Measurements from ENCODE around the gene USB1.

DNA sequence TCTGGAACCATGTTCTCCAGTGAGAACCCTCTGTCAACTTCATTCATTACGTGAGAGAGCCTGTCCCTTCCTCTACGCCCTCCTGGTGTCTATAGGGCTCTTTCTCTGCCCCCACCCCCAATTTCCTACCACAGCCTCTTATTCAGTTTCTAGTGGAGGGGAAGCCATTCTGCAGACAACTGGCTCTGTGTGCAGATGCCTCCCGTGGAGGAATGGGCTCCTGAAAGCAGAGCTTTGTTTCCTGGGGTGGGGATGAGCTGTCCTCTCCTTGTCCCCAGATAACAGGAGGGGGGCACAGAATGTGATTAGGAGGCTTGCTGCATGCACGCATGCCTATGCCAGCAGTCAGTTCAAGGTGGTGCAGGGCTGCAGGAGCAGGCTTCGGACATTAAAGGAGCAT, 55.9 kb downstream of the USB1 start:
- TF ChIP-seq, protein P1, sequence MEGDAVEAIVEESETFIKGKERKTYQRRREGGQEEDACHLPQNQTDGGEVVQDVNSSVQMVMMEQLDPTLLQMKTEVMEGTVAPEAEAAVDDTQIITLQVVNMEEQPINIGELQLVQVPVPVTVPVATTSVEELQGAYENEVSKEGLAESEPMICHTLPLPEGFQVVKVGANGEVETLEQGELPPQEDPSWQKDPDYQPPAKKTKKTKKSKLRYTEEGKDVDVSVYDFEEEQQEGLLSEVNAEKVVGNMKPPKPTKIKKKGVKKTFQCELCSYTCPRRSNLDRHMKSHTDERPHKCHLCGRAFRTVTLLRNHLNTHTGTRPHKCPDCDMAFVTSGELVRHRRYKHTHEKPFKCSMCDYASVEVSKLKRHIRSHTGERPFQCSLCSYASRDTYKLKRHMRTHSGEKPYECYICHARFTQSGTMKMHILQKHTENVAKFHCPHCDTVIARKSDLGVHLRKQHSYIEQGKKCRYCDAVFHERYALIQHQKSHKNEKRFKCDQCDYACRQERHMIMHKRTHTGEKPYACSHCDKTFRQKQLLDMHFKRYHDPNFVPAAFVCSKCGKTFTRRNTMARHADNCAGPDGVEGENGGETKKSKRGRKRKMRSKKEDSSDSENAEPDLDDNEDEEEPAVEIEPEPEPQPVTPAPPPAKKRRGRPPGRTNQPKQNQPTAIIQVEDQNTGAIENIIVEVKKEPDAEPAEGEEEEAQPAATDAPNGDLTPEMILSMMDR (IDR thresholded peaks at IDR 0.05; ENCODE audit: poor library complexity): no peak
- no peak for TF ChIP-seq EZH2 (IDR thresholded peaks at IDR 0.05; ENCODE audit: borderline replicate concordance)
